H1 (cell line): ENCODE results near the gene SEMA6A. TPM values are rescaled to one million over a fixed set of nuclear protein-coding genes. Genes with fewer than 3 reads are reported as not detected.
A peak's percentile ranks its signal among the peaks of the same experiment; 100 is the strongest.

Experiments used
- CTCF ChIA-PET: fragments of 300-600 bp; sonication (Branson Sonifier 250); formaldehyde crosslinking; loops from one replicate; lab custom pipeline; 2021; ENCODE audit not compliant: partially characterized antibody; lab: Charles Lee
- POLR2A ChIA-PET: fragments of 300-600 bp; sonication (Branson Sonifier 250); formaldehyde crosslinking; loops from one replicate; lab custom pipeline; 2021; ENCODE audit warnings: inconsistent platforms; ENCODE audit not compliant: partially characterized antibody; lab: Charles Lee
- DNase-seq, 2 experiments: peaks; one replicate each; pipeline versions ENCODE4 v3.0.0 to v3.0.0-alpha.2; 2010 to 2022; ENCODE audit warnings: low spot score in 2 of 2, low read depth in 1 of 2, mixed read lengths in 1 of 2
- FAIRE-seq: peaks from 2 replicates; lab custom pipeline; 2011; peaks lifted over from hg19 to GRCh38; lab: Jason Lieb, UNC
- H2AFZ ChIP-seq: 2 replicates; pipeline ENCODE4 v1.8.1; 2012; ENCODE audit warnings: low read length, inconsistent platforms
- H2AK5ac ChIP-seq: 2 replicates; pipeline ENCODE4 v1.6.1; 2013; ENCODE audit warnings: low read depth, low read length
- H2BK120ac ChIP-seq: replicated peaks from 2 replicates; pipeline ENCODE3; 2013; ENCODE audit warnings: low read depth, low read length, inconsistent platforms
- H2BK12ac ChIP-seq: 2 replicates; pipeline ENCODE4 v1.6.1; 2013; ENCODE audit warnings: low read depth, low read length
- H2BK15ac ChIP-seq: 2 replicates; pipeline ENCODE4 v1.6.1; 2013; ENCODE audit warnings: low read length
- H2BK20ac ChIP-seq: 2 replicates; pipeline ENCODE4 v1.6.1; 2013; ENCODE audit warnings: low read length
- H2BK5ac ChIP-seq: 2 replicates; pipeline ENCODE4 v1.6.1; 2013; ENCODE audit warnings: low read depth, low read length
- H3K14ac ChIP-seq: 2 replicates; pipeline ENCODE4 v1.6.1; 2013; ENCODE audit warnings: inconsistent platforms; ENCODE audit not compliant: insufficient read length
- H3K18ac ChIP-seq: 2 replicates; pipeline ENCODE4 v1.6.1; 2013; ENCODE audit warnings: low read length; ENCODE audit errors: extremely low read depth
- H3K23ac ChIP-seq: 2 replicates; pipeline ENCODE4 v1.6.1; 2013; ENCODE audit warnings: inconsistent platforms; ENCODE audit not compliant: insufficient read length
- H3K23me2 ChIP-seq: 2 replicates; pipeline ENCODE4 v1.6.1; 2013; ENCODE audit warnings: low read depth, low read length
- H3K27ac ChIP-seq: 2 replicates; pipeline ENCODE4 v1.6.1; 2011; ENCODE audit warnings: low read depth, low read length, inconsistent platforms
- H3K27me3 ChIP-seq, 4 experiments: replicated peaks in 1 of 4; 1 replicate in 1 of 4; 2 replicates in 3 of 4; pipeline versions ENCODE4 v1.6.1 to v1.8.1; 2011 to 2013; ENCODE audit warnings: low read length in 3 of 4, mild to moderate bottlenecking in 3 of 4, inconsistent platforms in 2 of 4, mixed read lengths in 2 of 4, moderate library complexity in 1 of 4; ENCODE audit not compliant: control insufficient read depth in 3 of 4, insufficient read depth in 3 of 4; ENCODE audit errors: extremely low read depth in 1 of 4
- H3K36me3 ChIP-seq, 4 experiments: 2 replicates each; pipeline versions ENCODE4 v1.6.1 to v1.8.1; 2011 to 2013; ENCODE audit warnings: mild to moderate bottlenecking in 4 of 4, low read length in 3 of 4, moderate library complexity in 2 of 4, control low read depth in 1 of 4, inconsistent platforms in 1 of 4; ENCODE audit not compliant: insufficient read depth in 4 of 4, control insufficient read depth in 2 of 4
- H3K4ac ChIP-seq: replicated peaks from 2 replicates; pipeline ENCODE3; 2013; ENCODE audit warnings: low read length, low read depth, mixed read lengths, inconsistent platforms; ENCODE audit not compliant: insufficient read length
- H3K4me1 ChIP-seq, 4 experiments: replicated peaks in 1 of 4; 1 replicate in 1 of 4; 2 replicates in 3 of 4; pipeline versions ENCODE4 v1.6.1 to v1.8.1; 2011 to 2013; ENCODE audit warnings: low read length in 3 of 4, inconsistent platforms in 2 of 4, mixed read lengths in 1 of 4; ENCODE audit not compliant: insufficient read depth in 4 of 4, control insufficient read depth in 3 of 4
- H3K4me2 ChIP-seq, 2 experiments: 2 replicates each; pipeline versions ENCODE4 v1.6.1 to v1.8.1; 2011 to 2013; ENCODE audit warnings: low read depth in 2 of 2, low read length in 2 of 2, control low read depth in 1 of 2, inconsistent platforms in 1 of 2, mild to moderate bottlenecking in 1 of 2; ENCODE audit not compliant: insufficient read depth in 1 of 2
- H3K4me3 ChIP-seq, 4 experiments: fragments of 200-600, 300-600 bp in 1 of 4; sonication (generic), shearing (Covaris generic), sonication (Bioruptor Twin) in 1 of 4; 2 replicates each; pipeline versions ENCODE4 v1.5.1 to v1.8.1; 2011 to 2016; ENCODE audit warnings: low read length in 4 of 4, low read depth in 3 of 4, control low read depth in 2 of 4, inconsistent platforms in 2 of 4, mild to moderate bottlenecking in 2 of 4, mixed read lengths in 1 of 4, moderate library complexity in 1 of 4; ENCODE audit not compliant: insufficient read depth in 2 of 4; ENCODE audit errors: extremely low read depth in 1 of 4
- H3K56ac ChIP-seq: replicated peaks from 2 replicates; pipeline ENCODE3; 2013; ENCODE audit warnings: low read depth, mild to moderate bottlenecking, mixed read lengths, low read length, inconsistent platforms; ENCODE audit not compliant: insufficient read length
- H3K79me1 ChIP-seq: 2 replicates; pipeline ENCODE4 v1.6.1; 2013; ENCODE audit warnings: low read depth, low read length, control low read depth
- H3K79me2 ChIP-seq, 2 experiments: 2 replicates each; pipeline versions ENCODE4 v1.6.1 to v1.8.1; 2012 to 2013; ENCODE audit warnings: low read length in 2 of 2, mild to moderate bottlenecking in 2 of 2, inconsistent platforms in 1 of 2; ENCODE audit not compliant: insufficient read depth in 2 of 2, control insufficient read depth in 1 of 2
- H3K9ac ChIP-seq, 4 experiments: replicated peaks in 1 of 4; 1 replicate in 1 of 4; 2 replicates in 3 of 4; pipeline versions ENCODE4 v1.6.1 to v1.8.1; 2011 to 2013; ENCODE audit warnings: low read depth in 3 of 4, low read length in 3 of 4, control low read depth in 2 of 4, mild to moderate bottlenecking in 2 of 4, moderate library complexity in 2 of 4, inconsistent platforms in 1 of 4; ENCODE audit errors: extremely low read depth in 1 of 4
- H3K9me3 ChIP-seq, 2 experiments: 2 replicates each; pipeline versions ENCODE4 v1.6.1 to v1.8.1; 2012 to 2013; ENCODE audit warnings: mild to moderate bottlenecking in 2 of 2, moderate library complexity in 2 of 2, control low read depth in 1 of 2, inconsistent platforms in 1 of 2, low read depth in 1 of 2, low read length in 1 of 2, mixed read lengths in 1 of 2; ENCODE audit not compliant: insufficient read depth in 2 of 2
- H4K20me1 ChIP-seq, 2 experiments: replicated peaks in 1 of 2; 2 replicates each; pipeline versions ENCODE3 to v1.8.1; 2011 to 2013; ENCODE audit warnings: inconsistent platforms in 2 of 2, low read length in 2 of 2, mild to moderate bottlenecking in 1 of 2; ENCODE audit not compliant: insufficient read depth in 2 of 2, control insufficient read depth in 1 of 2
- H4K5ac ChIP-seq: 2 replicates; pipeline ENCODE4 v1.6.1; 2013; ENCODE audit warnings: low read length, low read depth, mixed read lengths, inconsistent platforms; ENCODE audit not compliant: insufficient read length
- H4K8ac ChIP-seq: 2 replicates; pipeline ENCODE4 v1.8.0; 2013; ENCODE audit warnings: mild to moderate bottlenecking, moderate library complexity, low read length, inconsistent platforms; ENCODE audit not compliant: insufficient read depth; ENCODE audit errors: extremely low read depth
- H4K91ac ChIP-seq: replicated peaks from 2 replicates; pipeline ENCODE3; 2013; ENCODE audit warnings: low read length, mixed read lengths, inconsistent platforms; ENCODE audit not compliant: insufficient read length
- ATF2 ChIP-seq: IDR thresholded peaks from 2 replicates; pipeline ENCODE4 v1.6.1; 2012; ENCODE audit warnings: low read length, inconsistent platforms
- BACH1 ChIP-seq: IDR thresholded peaks from 2 replicates; pipeline ENCODE4 v1.6.1; 2012; ENCODE audit warnings: low read length, improper control_type of control experiment
- BCL11A ChIP-seq, 2 experiments: IDR thresholded peaks; one replicate each; pipeline ENCODE4 v1.6.1; 2011; ENCODE audit warnings: low read depth in 2 of 2, low read length in 2 of 2, mild to moderate bottlenecking in 2 of 2
- HDAC2 ChIP-seq, 2 experiments: fragments of 300-600 bp in 1 of 2; sonication (generic) in 1 of 2; IDR thresholded peaks; 2 replicates each; pipeline ENCODE4 v1.6.1; 2011 to 2012; ENCODE audit warnings: low read depth in 2 of 2, low read length in 2 of 2, mild to moderate bottlenecking in 2 of 2, moderate library complexity in 2 of 2, borderline replicate concordance in 1 of 2, inconsistent platforms in 1 of 2
- JUN ChIP-seq: IDR thresholded peaks from 2 replicates; pipeline ENCODE4 v1.6.1; 2011; ENCODE audit warnings: low read depth, mild to moderate bottlenecking, improper control_type of control experiment, low read length
- JUND ChIP-seq: IDR thresholded peaks from 2 replicates; pipeline ENCODE4 v1.6.1; 2011; ENCODE audit warnings: mild to moderate bottlenecking, improper control_type of control experiment, low read length
- SIX5 ChIP-seq: IDR thresholded peaks from 2 replicates; pipeline ENCODE4 v1.6.1; 2011; ENCODE audit warnings: mild to moderate bottlenecking, low read depth, low read length
- TEAD4 ChIP-seq: IDR thresholded peaks from 2 replicates; pipeline ENCODE4 v1.6.1; 2012; ENCODE audit warnings: low read depth, low read length, inconsistent platforms, mixed read lengths
- polyA plus RNA-seq, 7 experiments: library from polyadenylated mRNA; depleted of rRNA in 3 of 7; stranded (reverse) in 5 of 7; unstranded in 2 of 7; fragments of >200 nt in 5 of 7; fragments of 200-250 nt in 2 of 7; gene quantifications; 1 replicate in 5 of 7; 2 replicates in 1 of 7; 4 replicates in 1 of 7; pipeline versions ENCODE4 v1.2.1 to v1.2.3, GENCODE V29; 2011 to 2013; ENCODE audit warnings: missing spikeins in 2 of 7, mixed read lengths in 2 of 7
- total RNA-seq: library from RNA; stranded (reverse); fragmentation: NEBNext Ultra II Directional; extraction: Animal tissue kit (Norgen Biotek cat#: 25700); gene quantifications from 2 replicates; pipeline ENCODE4 v1.2.1, GENCODE V29; 2021

The SEMA6A gene
- total and polyA plus RNA-seq, 2 of the 8 experiments (the other 6 are each of a cell fraction or from before 2014, with no cell fraction given): 78.3 to 277 TPM

DNA sequence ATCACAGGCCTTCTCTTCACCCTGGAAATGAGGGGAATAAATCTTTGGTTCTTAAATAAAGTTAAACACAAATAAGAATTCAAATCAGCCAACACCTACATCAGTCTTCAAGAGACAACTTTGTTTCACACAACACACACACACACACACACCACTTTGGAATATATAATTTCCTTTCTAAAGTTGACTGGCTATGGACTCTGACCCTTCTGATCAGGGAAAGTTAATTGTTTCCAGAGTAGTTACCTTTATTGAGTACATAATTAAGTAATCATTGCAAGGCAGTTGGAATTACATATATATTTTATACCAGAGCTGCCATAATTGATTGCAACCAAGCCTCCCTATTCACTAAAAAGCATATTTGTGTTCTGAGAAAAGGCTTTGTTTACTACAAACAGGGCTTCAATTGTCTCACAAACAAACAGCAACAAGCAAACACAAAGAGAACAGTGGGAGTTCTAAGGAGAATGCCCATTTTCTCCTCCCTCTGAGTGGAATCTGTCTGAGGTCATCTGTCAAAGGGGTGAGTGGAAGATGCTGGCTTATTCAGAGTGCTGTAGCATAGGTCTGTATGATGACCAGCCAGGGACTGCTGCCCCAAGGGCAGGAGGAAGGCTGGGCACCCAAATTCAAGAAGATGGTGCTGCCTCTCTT is 136.6 kb downstream of the SEMA6A start:
- Histone ChIP-seq H4K8ac (no peak overlapping the region), H3K56ac (no peak overlapping the region), H4K20me1 (peaks cover 0 to 2% of the 10 kb centered on the region in 2 experiments), H4K91ac (no peak overlapping the region), H3K14ac (no peak overlapping the region), H2AK5ac (peak overlapping the region; percentile 34; the same call in 1 of the 2 replicates), H3K27ac (no peak overlapping the region), H3K23me2 (no peaks in the 10 kb centered on the region; the same call in 1 of the 2 replicates), H3K27me3 (peaks cover 0 to 20% (median 4%) of the 10 kb centered on the region in 4 experiments; a peak in 4 of 7 replicates), H3K4ac (no peak overlapping the region), H3K18ac (no peak overlapping the region), H2AFZ (no peak overlapping the region), H2BK12ac (no peak overlapping the region; the same call in 1 of the 2 replicates)
- DNase-seq (peak in 1 of 2 experiments; percentile 34), FAIRE-seq (peak; percentile 82)
- CTCF ChIA-PET: interaction anchor here (1.2 to 1.4 kb wide), 2 partner anchors 78 to 301 kb away, joined by 6 to 9 read pairs; no protein-coding TSS in a partner anchor
- POLR2A ChIA-PET: interaction anchor here (1.1 to 1.6 kb wide), 2 partner anchors 9 to 11 kb away, joined by 3 to 5 read pairs; no protein-coding TSS in a partner anchor
- TF ChIP-seq JUN: 0 out of 2 replicates have a peak, but pooled peaks have one; percentile 8
- 0 out of 2 replicates have a peak, but pooled peaks have one; percentile 59 for TF ChIP-seq ATF2
- TF ChIP-seq JUND: peak; percentile 55; the same call in 1 of the 2 replicates
- TF ChIP-seq BACH1: no peak
- TF ChIP-seq HDAC2 (IDR thresholded peaks at IDR 0.05; ENCODE audit: borderline replicate concordance in 1 of 2, low read depth in 2 of 2, low read length in 2 of 2): peak in 1 of 2 experiments; percentile 61; a peak in 1 of 4 replicates
- TF ChIP-seq SIX5: no peak
- no peak for TF ChIP-seq BCL11A (IDR thresholded peaks at IDR 0.05; ENCODE audit: low read depth in 2 of 2, low read length in 2 of 2)
- TF ChIP-seq TEAD4: peak; percentile 74; the same call in 1 of the 2 replicates
- TF ChIP-seq, all 59 proteins: peak for 5
- Histone ChIP-seq H3K9me3 (no peaks in the 10 kb centered on the region), H3K23ac (no peak overlapping the region), H3K36me3 (no peaks in the 10 kb centered on the region), H3K4me3 (no peak overlapping the region), H3K4me2 (peak overlapping the region; percentile 40 to 46), H4K5ac (no peak overlapping the region), H3K79me2 (no peaks in the 10 kb centered on the region), H3K79me1 (no peaks in the 10 kb centered on the region), H3K4me1 (peaks cover 3 to 25% (median 11%) of the 10 kb centered on the region in 4 experiments), H2BK20ac (no peak overlapping the region), H2BK120ac (no peak overlapping the region), H3K9ac (no peak overlapping the region), H2BK5ac (no peak overlapping the region), H2BK15ac (0 out of 2 replicates have a peak overlapping the region, but pooled peaks have one; percentile 32)
